Liver (tissue), 9 donors: ENCODE measurements around the gene CHST13. TPM values are rescaled to one million over a fixed set of nuclear protein-coding genes. Genes with fewer than 3 reads are reported as not detected.

Experiments used
- DNase-seq: peaks from one replicate; pipeline ENCODE4 v3.0.0-alpha.2; 2017; ENCODE audit warnings: low spot score
- H3K27ac ChIP-seq, 2 donors: one replicate each; pipeline ENCODE4 v1.7.0; 2013; ENCODE audit warnings: inconsistent platforms in 2 of 2, low read length in 2 of 2, control low read depth in 1 of 2, low read depth in 1 of 2, mild to moderate bottlenecking in 1 of 2
- H3K27me3 ChIP-seq, 4 donors: one replicate each; pipeline versions ENCODE4 v1.6.1 to v1.7.0; 2013; ENCODE audit warnings: low read length in 3 of 4, inconsistent platforms in 1 of 4, mild to moderate bottlenecking in 1 of 4, moderate library complexity in 1 of 4; ENCODE audit not compliant: control insufficient read depth in 4 of 4, insufficient read depth in 4 of 4
- H3K36me3 ChIP-seq, 4 donors: one replicate each; pipeline versions ENCODE4 v1.6.1 to v1.7.0; 2013; ENCODE audit warnings: low read length in 3 of 4, mild to moderate bottlenecking in 3 of 4, low read depth in 1 of 4, moderate library complexity in 1 of 4; ENCODE audit not compliant: control insufficient read depth in 4 of 4, insufficient read depth in 3 of 4
- H3K4me1 ChIP-seq, 4 donors: one replicate each; pipeline versions ENCODE4 v1.6.1 to v1.7.0; 2013; ENCODE audit warnings: low read length in 3 of 4, mild to moderate bottlenecking in 3 of 4, moderate library complexity in 1 of 4; ENCODE audit not compliant: control insufficient read depth in 4 of 4, insufficient read depth in 4 of 4
- H3K4me3 ChIP-seq, 3 donors: one replicate each; pipeline versions ENCODE4 v1.6.1 to v1.7.0; 2013; ENCODE audit warnings: low read length in 3 of 3, control low read depth in 1 of 3, low read depth in 1 of 3, mild to moderate bottlenecking in 1 of 3
- H3K9ac ChIP-seq, 2 donors: one replicate each; pipeline ENCODE4 v1.7.0; 2013; ENCODE audit warnings: low read length in 2 of 2, mild to moderate bottlenecking in 2 of 2, moderate library complexity in 2 of 2, control low read depth in 1 of 2, low read depth in 1 of 2
- H3K9me3 ChIP-seq, 4 donors: one replicate each; pipeline versions ENCODE4 v1.6.1 to v1.7.0; 2013; ENCODE audit warnings: low read length in 3 of 4; ENCODE audit not compliant: control insufficient read depth in 4 of 4
- EGR1 ChIP-seq, 2 donors: IDR thresholded peaks; 2 replicates each; pipeline ENCODE4 v1.6.1; 2016 to 2018; ENCODE audit warnings: antibody characterized with exemption in 2 of 2, low read depth in 2 of 2
- FOXA1 ChIP-seq: IDR thresholded peaks from 2 replicates; pipeline ENCODE4 v1.6.1; 2016; ENCODE audit warnings: antibody characterized with exemption
- FOXA2 ChIP-seq: IDR thresholded peaks from 2 replicates; pipeline ENCODE4 v1.6.1; 2016; ENCODE audit warnings: antibody characterized with exemption
- GABPA ChIP-seq, 2 donors: IDR thresholded peaks in 1 of 2; conservative IDR thresholded peaks in 1 of 2; 2 replicates each; pipeline ENCODE4 v1.6.1; 2016; ENCODE audit warnings: antibody characterized with exemption in 2 of 2, mild to moderate bottlenecking in 1 of 2, moderate library complexity in 1 of 2
- HNF4A ChIP-seq, 2 donors: conservative IDR thresholded peaks; 2 replicates each; pipeline ENCODE4 v1.6.1; 2016; ENCODE audit warnings: antibody characterized with exemption in 2 of 2, mild to moderate bottlenecking in 2 of 2
- HNF4G ChIP-seq: IDR thresholded peaks from 2 replicates; pipeline ENCODE4 v1.6.1; 2016; ENCODE audit warnings: antibody characterized with exemption
- NR2F2 ChIP-seq: IDR thresholded peaks from 2 replicates; pipeline ENCODE4 v1.6.1; 2016; ENCODE audit warnings: antibody characterized with exemption
- RAD21 ChIP-seq, 2 donors: IDR thresholded peaks; 2 replicates each; pipeline ENCODE4 v1.6.1; 2016; ENCODE audit warnings: antibody characterized with exemption in 2 of 2, mild to moderate bottlenecking in 2 of 2
- RXRA ChIP-seq, 2 donors: IDR thresholded peaks; 2 replicates each; pipeline ENCODE4 v1.6.1; 2017 to 2018; ENCODE audit warnings: antibody characterized with exemption in 2 of 2, mild to moderate bottlenecking in 1 of 2
- SP1 ChIP-seq: IDR thresholded peaks from 2 replicates; pipeline ENCODE4 v1.6.1; 2018; ENCODE audit warnings: antibody characterized with exemption, mild to moderate bottlenecking
- TAF1 ChIP-seq: conservative IDR thresholded peaks from 2 replicates; pipeline ENCODE4 v1.6.1; 2016; ENCODE audit warnings: antibody characterized with exemption, mild to moderate bottlenecking
- YY1 ChIP-seq: IDR thresholded peaks from 2 replicates; pipeline ENCODE4 v1.6.1; 2016; ENCODE audit warnings: antibody characterized with exemption, mild to moderate bottlenecking
- WGBS: extraction: QIAGEN DNeasy Blood & Tissue Kit; methylation state at CpG from one replicate; pipeline ENCODE4 v1.1.7; 2013; 5-methylcytosine and 5-hydroxymethylcytosine counted together
- polyA plus RNA-seq, 2 donors: library from polyadenylated mRNA; stranded (reverse) in 1 of 2; unstranded in 1 of 2; fragments of 200-250 nt in 1 of 2; fragments of >200 nt in 1 of 2; fragmentation: Nextera tagmentation in 1 of 2; extraction: Ambion mirVana in 1 of 2; gene quantifications; one replicate each; pipeline versions ENCODE4 v1.2.1 to v1.2.3, GENCODE V29; 2013 to 2015
- total RNA-seq, 2 donors: library from RNA; depleted of rRNA; stranded (reverse); fragments of >200 nt; gene quantifications; one replicate each; pipeline ENCODE4 v1.2.3, GENCODE V29; 2014
- TF ChIP-seq, protein P1 (sequence below): fragments of 150-350 bp; IDR thresholded peaks from 2 replicates; pipeline ENCODE4 v1.5.1; 2017; ENCODE audit warnings: improper control_type of control experiment, low read depth, low read length; ENCODE audit not compliant: missing input control
- TF ChIP-seq, protein P2 (sequence below): IDR thresholded peaks from 2 replicates; pipeline ENCODE4 v1.6.1; 2016; ENCODE audit warnings: antibody characterized with exemption, mild to moderate bottlenecking
- TF ChIP-seq, protein P3 (sequence below): IDR thresholded peaks from 2 replicates; pipeline ENCODE4 v1.6.1; 2016; ENCODE audit warnings: antibody characterized with exemption
- TF ChIP-seq, protein P4 (sequence below): IDR thresholded peaks from 2 replicates; pipeline ENCODE4 v1.6.1; 2016; ENCODE audit warnings: antibody characterized with exemption
- TF ChIP-seq, protein P5 (sequence below): IDR thresholded peaks from 2 replicates; pipeline ENCODE4 v1.6.1; 2016; ENCODE audit warnings: antibody characterized with exemption
- donor health status: healthy.
- donor health status: healthy.
- donor health status: healthy.
- donor health status: healthy.
- donor health status: healthy.

Gene CHST13
- total and polyA plus RNA-seq, 4 donors: 19.7 to 39.1 (median 25.2) TPM

DNA sequence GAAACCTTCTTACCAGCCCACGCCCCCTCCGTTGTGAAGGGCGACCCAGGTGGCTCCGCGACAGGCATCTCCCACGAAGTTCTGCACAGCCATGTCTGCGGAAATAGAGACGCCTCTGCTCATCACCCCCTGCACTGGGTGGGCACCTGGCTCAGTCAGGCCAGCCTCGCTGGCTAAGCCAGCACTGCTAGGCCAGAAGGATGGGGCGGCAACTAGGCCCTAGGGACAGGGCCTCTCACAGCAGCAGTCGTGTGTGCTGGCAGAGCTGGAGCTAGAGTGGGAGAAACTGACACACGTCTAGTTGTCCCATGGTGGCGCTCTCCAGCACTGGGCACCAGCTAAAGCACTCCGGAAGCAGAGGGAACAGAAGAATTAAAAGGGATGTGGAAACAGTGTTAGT is 35.8 kb upstream of the CHST13 start:
- DNase-seq: no peak
- H3K9me3 ChIP-seq: no peaks in the 10 kb centered on the region
- peaks cover 0 to 20% (median 15%) of the 10 kb centered on the region in 4 donors for H3K36me3 ChIP-seq
- H3K27me3 ChIP-seq: no peaks in the 10 kb centered on the region
- 90% methylated on average over 14 of the region's 14 CpGs for WGBS
- no peak overlapping the region for H3K27ac ChIP-seq
- TF ChIP-seq YY1 (no peak), FOXA1 (no peak)
- H3K4me1 ChIP-seq: peaks cover 0 to 29% (median 16%) of the 10 kb centered on the region in 4 donors
- H3K9ac ChIP-seq: no peak overlapping the region
- no peak overlapping the region for H3K4me3 ChIP-seq

DNA sequence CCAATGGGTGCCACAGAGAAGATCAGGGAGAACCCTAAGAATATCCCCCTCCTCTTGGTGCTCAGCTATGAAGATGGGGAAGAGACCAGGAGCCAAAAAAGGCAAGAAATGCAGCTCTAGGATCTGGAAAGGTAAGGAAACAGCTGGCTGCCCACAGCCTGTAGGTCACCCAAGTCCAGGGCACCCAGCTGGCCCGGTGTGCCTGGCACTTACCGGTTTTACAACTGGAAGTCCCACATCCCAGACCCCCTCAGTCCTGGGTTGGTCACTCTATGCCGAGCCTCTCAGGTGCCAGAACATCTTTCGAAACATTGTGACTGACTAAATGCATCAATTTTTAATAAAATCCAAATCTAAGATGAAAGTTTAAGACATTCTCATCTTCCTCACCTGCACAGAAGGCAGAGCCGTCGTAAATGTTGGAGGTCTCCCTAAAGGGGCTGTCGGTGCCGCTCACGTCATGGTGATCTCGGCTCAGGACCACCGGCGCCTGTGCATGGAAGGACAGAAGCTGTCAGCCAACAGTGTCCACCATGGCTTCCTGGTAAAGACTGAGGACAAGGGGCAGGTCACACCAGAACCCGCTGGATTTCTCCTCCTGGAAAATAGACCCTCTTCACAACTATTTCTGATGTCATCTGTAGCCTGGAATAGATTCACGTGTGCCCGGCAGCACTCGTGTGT is 34.9 kb upstream of the CHST13 start:
- H3K27ac ChIP-seq: no peak overlapping the region
- no peaks in the 10 kb centered on the region for H3K9me3 ChIP-seq
- DNase-seq: no peak

DNA sequence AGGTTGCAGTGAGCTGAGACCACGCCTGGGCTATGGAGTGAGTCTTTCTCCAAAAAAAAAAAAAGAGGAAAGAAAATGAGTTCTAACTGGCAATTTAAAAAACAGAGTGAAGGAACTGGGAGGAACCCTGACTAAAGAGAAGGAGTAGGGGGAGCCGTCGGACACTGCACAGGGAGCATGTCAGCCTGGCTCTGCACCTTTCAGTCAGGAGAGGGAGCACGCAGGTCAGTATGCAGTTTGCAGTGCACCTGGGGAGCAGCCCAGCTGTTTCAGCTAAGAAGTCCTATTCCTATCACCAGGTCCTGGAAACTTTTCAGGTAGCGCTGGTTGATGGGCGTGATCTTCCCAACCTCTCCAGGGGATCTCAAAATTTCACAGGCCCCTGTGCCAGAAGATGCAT is 33.3 kb upstream of the CHST13 start:
- WGBS: 85% methylated on average over 6 of the region's 6 CpGs

More for the DNA sequence above, 34.9 kb upstream of the CHST13 start:
- 95% methylated on average over 16 of the region's 16 CpGs for WGBS
- Histone ChIP-seq H3K36me3 (peaks cover 0 to 26% (median 17%) of the 10 kb centered on the region in 4 donors), H3K4me1 (peaks cover 0 to 26% (median 15%) of the 10 kb centered on the region in 4 donors), H3K9ac (no peak overlapping the region), H3K27me3 (no peaks in the 10 kb centered on the region), H3K4me3 (no peak overlapping the region)
- no peak for TF ChIP-seq HNF4G
- TF ChIP-seq FOXA1: no peak

More for the DNA sequence above, 33.3 kb upstream of the CHST13 start:
- no peak for TF ChIP-seq HNF4G
- no peak for TF ChIP-seq EGR1 (IDR thresholded peaks at IDR 0.05; ENCODE audit: low read depth in 2 of 2)
- TF ChIP-seq FOXA1: no peak
- no peak for TF ChIP-seq SP1
- TF ChIP-seq, protein P1, sequence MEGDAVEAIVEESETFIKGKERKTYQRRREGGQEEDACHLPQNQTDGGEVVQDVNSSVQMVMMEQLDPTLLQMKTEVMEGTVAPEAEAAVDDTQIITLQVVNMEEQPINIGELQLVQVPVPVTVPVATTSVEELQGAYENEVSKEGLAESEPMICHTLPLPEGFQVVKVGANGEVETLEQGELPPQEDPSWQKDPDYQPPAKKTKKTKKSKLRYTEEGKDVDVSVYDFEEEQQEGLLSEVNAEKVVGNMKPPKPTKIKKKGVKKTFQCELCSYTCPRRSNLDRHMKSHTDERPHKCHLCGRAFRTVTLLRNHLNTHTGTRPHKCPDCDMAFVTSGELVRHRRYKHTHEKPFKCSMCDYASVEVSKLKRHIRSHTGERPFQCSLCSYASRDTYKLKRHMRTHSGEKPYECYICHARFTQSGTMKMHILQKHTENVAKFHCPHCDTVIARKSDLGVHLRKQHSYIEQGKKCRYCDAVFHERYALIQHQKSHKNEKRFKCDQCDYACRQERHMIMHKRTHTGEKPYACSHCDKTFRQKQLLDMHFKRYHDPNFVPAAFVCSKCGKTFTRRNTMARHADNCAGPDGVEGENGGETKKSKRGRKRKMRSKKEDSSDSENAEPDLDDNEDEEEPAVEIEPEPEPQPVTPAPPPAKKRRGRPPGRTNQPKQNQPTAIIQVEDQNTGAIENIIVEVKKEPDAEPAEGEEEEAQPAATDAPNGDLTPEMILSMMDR: no peak
- no peak for TF ChIP-seq FOXA2
- TF ChIP-seq, protein P2, sequence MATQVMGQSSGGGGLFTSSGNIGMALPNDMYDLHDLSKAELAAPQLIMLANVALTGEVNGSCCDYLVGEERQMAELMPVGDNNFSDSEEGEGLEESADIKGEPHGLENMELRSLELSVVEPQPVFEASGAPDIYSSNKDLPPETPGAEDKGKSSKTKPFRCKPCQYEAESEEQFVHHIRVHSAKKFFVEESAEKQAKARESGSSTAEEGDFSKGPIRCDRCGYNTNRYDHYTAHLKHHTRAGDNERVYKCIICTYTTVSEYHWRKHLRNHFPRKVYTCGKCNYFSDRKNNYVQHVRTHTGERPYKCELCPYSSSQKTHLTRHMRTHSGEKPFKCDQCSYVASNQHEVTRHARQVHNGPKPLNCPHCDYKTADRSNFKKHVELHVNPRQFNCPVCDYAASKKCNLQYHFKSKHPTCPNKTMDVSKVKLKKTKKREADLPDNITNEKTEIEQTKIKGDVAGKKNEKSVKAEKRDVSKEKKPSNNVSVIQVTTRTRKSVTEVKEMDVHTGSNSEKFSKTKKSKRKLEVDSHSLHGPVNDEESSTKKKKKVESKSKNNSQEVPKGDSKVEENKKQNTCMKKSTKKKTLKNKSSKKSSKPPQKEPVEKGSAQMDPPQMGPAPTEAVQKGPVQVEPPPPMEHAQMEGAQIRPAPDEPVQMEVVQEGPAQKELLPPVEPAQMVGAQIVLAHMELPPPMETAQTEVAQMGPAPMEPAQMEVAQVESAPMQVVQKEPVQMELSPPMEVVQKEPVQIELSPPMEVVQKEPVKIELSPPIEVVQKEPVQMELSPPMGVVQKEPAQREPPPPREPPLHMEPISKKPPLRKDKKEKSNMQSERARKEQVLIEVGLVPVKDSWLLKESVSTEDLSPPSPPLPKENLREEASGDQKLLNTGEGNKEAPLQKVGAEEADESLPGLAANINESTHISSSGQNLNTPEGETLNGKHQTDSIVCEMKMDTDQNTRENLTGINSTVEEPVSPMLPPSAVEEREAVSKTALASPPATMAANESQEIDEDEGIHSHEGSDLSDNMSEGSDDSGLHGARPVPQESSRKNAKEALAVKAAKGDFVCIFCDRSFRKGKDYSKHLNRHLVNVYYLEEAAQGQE: no peak
- TF ChIP-seq YY1: no peak
- no peak for TF ChIP-seq NR2F2
- TF ChIP-seq, protein P3, sequence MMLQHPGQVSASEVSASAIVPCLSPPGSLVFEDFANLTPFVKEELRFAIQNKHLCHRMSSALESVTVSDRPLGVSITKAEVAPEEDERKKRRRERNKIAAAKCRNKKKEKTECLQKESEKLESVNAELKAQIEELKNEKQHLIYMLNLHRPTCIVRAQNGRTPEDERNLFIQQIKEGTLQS: no peak
- TF ChIP-seq RXRA (IDR thresholded peaks at IDR 0.05): no peak
- TF ChIP-seq GABPA (IDR thresholded peaks at IDR 0.05 in 1 of 2, conservative IDR thresholded peaks at IDR 0.05 in 1 of 2): no peak
- no peak for TF ChIP-seq TAF1
- no peak for TF ChIP-seq RAD21 (IDR thresholded peaks at IDR 0.05)
- TF ChIP-seq, protein P4, sequence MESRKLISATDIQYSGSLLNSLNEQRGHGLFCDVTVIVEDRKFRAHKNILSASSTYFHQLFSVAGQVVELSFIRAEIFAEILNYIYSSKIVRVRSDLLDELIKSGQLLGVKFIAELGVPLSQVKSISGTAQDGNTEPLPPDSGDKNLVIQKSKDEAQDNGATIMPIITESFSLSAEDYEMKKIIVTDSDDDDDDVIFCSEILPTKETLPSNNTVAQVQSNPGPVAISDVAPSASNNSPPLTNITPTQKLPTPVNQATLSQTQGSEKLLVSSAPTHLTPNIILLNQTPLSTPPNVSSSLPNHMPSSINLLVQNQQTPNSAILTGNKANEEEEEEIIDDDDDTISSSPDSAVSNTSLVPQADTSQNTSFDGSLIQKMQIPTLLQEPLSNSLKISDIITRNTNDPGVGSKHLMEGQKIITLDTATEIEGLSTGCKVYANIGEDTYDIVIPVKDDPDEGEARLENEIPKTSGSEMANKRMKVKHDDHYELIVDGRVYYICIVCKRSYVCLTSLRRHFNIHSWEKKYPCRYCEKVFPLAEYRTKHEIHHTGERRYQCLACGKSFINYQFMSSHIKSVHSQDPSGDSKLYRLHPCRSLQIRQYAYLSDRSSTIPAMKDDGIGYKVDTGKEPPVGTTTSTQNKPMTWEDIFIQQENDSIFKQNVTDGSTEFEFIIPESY: no peak
- TF ChIP-seq, protein P5, sequence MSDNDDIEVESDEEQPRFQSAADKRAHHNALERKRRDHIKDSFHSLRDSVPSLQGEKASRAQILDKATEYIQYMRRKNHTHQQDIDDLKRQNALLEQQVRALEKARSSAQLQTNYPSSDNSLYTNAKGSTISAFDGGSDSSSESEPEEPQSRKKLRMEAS: no peak
- TF ChIP-seq HNF4A (conservative IDR thresholded peaks at IDR 0.05): no peak
- Histone ChIP-seq H3K4me1 (peaks cover 0 to 21% (median 13%) of the 10 kb centered on the region in 4 donors), H3K36me3 (peaks cover 0 to 35% (median 26%) of the 10 kb centered on the region in 4 donors), H3K9me3 (no peaks in the 10 kb centered on the region), H3K4me3 (no peak overlapping the region), H3K9ac (no peak overlapping the region), H3K27ac (no peak overlapping the region), H3K27me3 (no peaks in the 10 kb centered on the region)
- DNase-seq: no peak
